Pons (tissue), 1 donor: Measurements from ENCODE around the gene ITGB1.

Experiments
- DNase-seq: peaks from one replicate; pipeline ENCODE4 v3.0.0-alpha.2; 2016; ENCODE audit warnings: low spot score

The ITGB1 gene

DNA sequence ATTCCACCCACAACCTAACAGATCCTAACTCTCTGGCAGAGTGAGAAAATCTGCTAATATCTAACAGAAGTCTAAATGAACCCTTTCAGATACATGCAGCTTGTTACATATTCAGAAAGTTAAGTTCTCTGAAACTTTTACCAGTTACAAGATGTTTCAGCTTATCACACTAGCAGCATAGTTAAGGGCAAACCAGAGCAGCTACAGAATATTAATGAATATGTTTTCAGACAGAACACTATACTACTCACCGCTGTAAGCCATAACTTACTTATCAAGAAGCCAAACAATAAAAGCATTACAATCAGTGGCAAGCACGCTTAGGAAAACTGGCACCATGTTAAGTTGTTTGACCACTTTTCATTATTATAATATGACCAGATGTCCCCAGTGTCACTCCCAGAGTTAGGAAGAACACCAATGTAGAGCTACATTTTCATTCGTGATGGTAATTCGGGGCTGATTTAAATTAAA is 2.7 kb downstream of the ITGB1 start:
- DNase-seq: no peak

DNA sequence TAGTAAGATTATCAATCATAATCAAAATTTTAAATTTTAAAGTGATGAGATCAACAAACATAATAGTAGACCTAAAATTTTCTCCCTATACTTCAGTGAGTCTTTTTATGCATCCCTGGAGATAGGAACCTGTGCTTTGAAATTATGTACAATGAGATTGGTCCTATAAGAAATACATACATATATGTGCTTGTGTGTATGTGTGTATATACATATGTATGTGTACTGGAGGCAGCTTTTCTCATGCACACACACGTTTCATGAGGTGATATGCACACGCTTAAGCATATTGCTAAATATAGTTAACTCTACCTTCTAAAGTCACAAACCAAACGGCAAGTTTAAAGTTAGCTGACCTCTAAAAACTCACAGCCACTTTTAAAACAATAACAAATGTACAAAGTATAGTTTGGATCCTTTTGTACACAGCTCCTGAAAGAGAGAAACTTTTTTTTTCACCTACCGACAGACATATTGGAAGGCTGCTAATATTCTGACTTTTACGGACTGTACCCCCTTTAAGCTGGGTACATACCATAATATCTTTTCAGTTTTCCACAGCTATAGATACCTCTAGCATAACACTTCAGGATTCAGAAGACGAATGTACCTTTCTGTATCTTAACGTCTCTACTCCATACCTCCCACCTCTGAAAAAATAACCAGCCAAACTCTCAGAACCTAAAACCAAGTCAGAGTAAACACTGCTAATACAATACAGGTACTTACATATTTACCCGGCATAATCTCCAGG is 3.3 kb downstream of the ITGB1 start:
- DNase-seq: no peak

- DNase-seq: no peak
These were observed 4.0 kb downstream of the ITGB1 start for GRCh38 chr10:32954080-32954479.

DNA sequence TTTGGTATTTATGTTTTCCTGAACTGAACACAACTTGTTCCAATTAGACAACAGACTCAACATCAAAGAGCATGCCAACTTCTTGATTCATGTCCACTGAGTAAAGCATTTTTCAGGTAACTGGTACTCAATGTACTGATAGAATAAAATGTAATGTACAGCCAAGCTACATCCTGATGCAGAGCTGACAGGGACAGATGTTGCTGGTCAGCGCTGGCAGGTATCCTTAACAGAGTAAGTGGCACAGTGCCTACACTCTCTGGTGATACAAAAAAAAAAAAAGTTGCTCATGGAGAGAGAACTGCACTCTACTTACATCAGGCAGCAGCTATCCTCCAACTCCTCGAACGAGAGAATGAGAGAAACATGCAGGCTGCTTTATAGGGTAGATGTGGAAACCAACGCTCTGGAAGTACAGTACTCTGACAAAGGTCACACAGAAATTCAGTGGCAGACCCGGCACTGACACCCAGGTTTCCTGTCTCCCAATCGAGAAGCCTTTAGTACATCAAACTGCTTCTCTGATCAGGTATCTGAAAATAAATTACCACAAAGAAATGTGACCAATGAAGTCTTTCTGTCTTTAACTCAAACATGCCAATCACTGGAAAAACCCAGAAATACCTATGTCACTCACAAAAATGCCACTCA is 4.6 kb downstream of the ITGB1 start:
- DNase-seq: no peak

DNA sequence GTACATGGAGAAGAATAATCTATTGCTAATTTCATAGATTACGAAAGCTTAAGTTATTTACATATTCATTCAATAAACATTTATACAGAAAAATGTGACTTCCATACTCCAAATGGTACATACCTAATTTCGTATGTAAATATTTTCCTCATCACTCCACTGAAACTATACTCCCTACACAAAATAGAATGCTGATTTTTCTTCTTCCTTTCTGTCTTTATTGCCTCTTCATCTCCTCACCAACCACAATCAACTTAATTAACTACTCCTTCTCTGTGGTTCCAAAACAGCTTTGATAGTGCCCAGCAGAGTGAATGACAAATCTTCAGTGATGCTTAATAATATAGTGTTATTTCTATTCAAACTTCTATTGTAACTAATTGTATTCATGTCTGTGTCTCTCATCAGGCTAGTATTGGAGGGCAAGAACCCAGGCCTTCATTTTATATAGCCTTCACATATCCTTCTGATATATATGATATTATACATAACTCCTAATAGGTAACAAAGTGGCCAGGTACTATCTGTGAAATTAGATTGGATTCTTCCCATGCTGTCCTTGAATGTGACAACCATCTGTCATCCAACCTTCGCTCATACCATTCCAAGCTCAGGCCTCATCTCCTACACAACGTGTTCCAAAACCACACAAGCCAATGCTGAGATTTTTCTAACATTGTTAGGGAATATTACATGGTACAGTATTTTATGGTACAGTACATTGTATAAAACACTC is 5.3 kb downstream of the ITGB1 start:
- no peak for DNase-seq

GRCh38 chr10:32952094-32952493 is 5.9 kb downstream of the ITGB1 start:
- no peak for DNase-seq

DNA sequence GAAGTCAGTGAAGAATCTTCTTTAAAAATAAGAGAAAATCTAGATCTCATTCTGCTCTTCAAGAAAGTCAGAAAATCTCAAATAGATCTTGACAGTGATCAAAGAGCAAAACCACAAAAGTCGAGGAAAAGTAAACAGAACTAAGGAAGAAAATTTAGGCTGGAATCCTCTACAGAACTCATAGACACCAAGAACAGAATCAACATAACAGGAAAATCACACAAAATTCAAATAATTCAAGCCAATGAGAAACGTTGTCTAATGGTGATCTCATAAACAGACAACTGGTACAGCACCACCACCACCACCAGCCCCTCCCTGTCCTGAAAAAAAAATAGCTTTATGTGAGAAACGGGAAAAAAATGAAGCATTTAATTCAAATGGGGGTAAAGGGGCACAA is 6.9 kb downstream of the ITGB1 start:
- no peak for DNase-seq

DNA sequence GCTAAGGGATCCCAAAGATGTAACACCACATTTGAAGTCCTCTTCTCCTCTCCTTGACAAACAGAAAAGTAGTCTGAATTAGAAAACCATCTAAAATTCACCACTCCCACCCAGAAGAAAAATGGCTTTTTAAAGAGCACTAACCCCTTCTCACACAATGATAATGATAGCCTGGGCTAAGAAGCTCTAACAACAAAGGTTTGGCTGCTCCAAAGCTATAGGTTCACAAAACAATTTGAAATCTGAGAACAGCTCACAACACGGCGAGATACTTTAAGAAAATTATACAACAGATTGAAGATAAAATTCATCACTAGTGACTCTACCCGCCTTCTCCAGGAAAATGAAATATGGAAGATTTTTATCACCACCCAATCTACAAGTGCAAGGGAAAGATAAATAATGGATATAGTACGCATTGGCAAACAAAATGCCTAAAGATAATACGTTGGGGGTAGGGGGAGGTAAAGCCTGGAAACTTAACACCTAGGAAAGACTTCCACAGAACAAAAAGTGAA is 7.4 kb downstream of the ITGB1 start:
- no peak for DNase-seq

DNA sequence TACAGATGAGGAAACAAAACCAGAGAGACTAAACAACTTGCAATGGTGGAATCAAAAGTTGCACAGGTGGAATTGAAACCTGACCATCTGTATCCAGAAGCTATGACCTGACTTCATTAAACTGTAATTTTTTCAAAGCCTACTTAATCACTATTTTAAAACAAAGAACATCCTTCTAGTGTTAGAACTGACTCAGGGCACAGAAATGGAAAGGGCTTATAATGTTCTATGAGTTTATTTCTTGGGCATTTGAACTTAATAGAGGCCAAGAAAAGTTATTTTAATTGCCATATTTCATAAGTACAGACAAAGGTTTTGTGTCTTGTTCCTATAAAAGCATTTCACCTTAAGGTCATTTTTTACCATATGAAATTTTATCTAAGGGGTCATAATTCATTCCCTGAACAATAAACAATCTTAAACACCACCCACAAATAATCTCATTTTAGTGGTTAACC is 8.8 kb downstream of the ITGB1 start:
- no peak for DNase-seq

- DNase-seq: no peak
These were observed 9.6 kb downstream of the ITGB1 start for GRCh38 chr10:32948451-32948850.

DNA sequence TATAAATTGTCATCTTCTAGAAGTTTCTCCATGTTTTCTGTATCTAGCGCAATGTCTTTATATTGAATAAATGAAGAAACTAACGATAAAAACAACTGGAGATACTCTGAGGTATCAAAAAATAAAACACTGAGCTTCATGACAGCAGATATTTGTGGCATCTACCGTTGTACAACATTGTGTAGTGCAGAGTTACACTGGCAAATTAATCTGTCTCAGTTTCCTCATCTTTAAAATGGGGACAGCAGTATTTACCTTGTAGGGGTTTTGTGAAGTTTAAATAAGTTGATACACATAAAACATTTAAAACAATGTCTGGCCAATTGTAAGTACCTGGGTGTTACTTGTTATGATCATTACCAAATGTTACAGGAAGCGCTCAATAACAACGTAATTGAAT is 10.4 kb downstream of the ITGB1 start:
- no peak for DNase-seq

DNA sequence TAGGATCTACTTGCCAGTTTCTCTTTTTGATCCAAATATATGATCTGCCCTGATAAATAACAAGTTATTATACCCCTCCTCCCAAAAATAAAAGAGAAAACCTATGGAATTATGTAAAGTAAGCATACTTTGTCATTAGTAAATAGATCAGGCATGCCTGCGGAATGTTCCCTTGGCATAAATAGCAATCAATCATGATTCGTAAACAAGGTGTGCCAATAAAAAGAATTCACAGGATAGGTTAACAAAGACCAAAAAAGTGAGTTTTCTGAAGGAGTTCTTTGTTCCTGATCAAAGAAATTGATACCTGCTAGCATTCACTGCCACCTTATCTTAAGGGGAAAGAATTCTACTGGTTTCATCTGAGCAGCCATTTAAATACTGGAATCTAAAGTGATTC is 11.9 kb downstream of the ITGB1 start:
- DNase-seq: no peak

DNA sequence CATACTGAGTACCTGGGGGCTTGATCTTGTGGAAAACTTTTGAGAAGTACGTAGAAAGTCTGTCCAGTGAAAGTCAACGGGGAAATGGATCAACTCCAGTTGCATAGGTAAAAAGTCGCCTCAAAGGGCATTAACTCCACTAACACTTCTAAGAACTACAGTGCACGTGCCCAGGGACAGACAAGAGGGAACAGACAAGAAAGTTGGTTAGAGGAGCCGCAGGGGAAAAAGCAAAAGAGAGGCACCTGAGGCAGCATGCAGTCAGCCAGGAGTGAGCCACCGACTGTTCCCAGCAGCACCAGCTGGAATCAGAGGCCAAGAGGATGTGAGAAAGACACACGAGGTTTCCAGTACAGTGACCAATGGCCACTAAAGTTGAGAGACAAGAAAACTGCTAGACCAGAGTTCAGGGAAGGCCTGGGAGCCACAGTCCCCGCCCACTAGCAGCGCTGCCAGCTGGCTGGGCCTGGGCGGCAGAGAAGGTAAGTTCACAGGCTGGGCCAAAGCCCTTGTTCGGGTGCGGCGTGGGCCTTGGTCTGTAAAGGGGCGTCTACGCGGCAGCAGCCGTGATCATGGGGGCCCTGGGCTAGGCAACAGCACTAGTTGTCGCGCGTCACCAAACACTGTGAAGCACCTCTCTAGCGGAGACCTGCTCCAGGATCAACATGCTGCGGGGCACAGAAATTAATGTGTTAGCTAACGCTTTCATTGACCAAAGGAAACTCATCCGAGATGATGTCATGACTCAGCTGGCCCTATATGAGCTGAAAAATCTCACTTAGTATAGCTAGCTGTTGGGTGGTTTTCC is 14.0 kb downstream of the ITGB1 start:
- no peak for DNase-seq

- no peak for DNase-seq
These were observed 14.6 kb downstream of the ITGB1 start for GRCh38 chr10:32943395-32943794.

- no peak for DNase-seq
These were observed 15.9 kb downstream of the ITGB1 start for GRCh38 chr10:32942081-32942480.

- DNase-seq: no peak
These were observed 16.7 kb downstream of the ITGB1 start for GRCh38 chr10:32941357-32941756.

GRCh38 chr10:32940321-32941301 is 17.4 kb downstream of the ITGB1 start:
- DNase-seq: no peak

GRCh38 chr10:32939296-32940111 is 18.5 kb downstream of the ITGB1 start:
- no peak for DNase-seq

- peak; percentile 94 for DNase-seq
These were observed 19.4 kb downstream of the ITGB1 start for GRCh38 chr10:32938554-32939061.
